Fibroblast of the conjunctiva (primary cell): Measurements from ENCODE around the gene CHURC1.
A peak's percentile ranks its signal among the peaks of the same experiment; 100 is the strongest.

Experiments used
- DNase-seq: peaks from one replicate; pipeline ENCODE4 v3.0.0-alpha.2; 2010; ENCODE audit warnings: low read depth

Gene CHURC1

GRCh38 chr14:64914237-64915028, at the start of gene CHURC1:
CHURC1 (plus strand) TSS chr14:64914455; CDS start chr14:64914496, 41 bp downstream.
- DNase-seq, result peak; percentile 97

- no peak for DNase-seq
These were observed 49.1 kb upstream of the CHURC1 start for GRCh38 chr14:64865109-64865508.

GRCh38 chr14:64865992-64866391, 48.3 kb upstream of the CHURC1 start:
- DNase-seq, result no peak

- DNase-seq, result no peak
These were observed 47.1 kb upstream of the CHURC1 start for GRCh38 chr14:64867182-64867581.

- DNase-seq, result no peak
These were observed 45.9 kb upstream of the CHURC1 start for GRCh38 chr14:64868379-64868778.

GRCh38 chr14:64868841-64869240, 45.4 kb upstream of the CHURC1 start:
- DNase-seq, result no peak

GRCh38 chr14:64870160-64870559, 44.1 kb upstream of the CHURC1 start:
- no peak for DNase-seq

GRCh38 chr14:64871344-64871743, 42.9 kb upstream of the CHURC1 start:
- no peak for DNase-seq

GRCh38 chr14:64873506-64874219, 40.6 kb upstream of the CHURC1 start:
- no peak for DNase-seq

GRCh38 chr14:64875350-64875749, 38.9 kb upstream of the CHURC1 start:
- no peak for DNase-seq

GRCh38 chr14:64877846-64878245, 36.4 kb upstream of the CHURC1 start:
- no peak for DNase-seq

GRCh38 chr14:64878837-64879634, 35.2 kb upstream of the CHURC1 start:
- DNase-seq, result no peak

- DNase-seq, result no peak
These were observed 34.5 kb upstream of the CHURC1 start, which contains the start of gene SPTB for GRCh38 chr14:64879635-64880220. SPTB (minus strand) TSS chr14:64879907; CDS start chr14:64823094, 56,813 bp downstream.

- no peak for DNase-seq
These were observed 33.8 kb upstream of the CHURC1 start for GRCh38 chr14:64880221-64881121.

GRCh38 chr14:64885559-64885958, 28.7 kb upstream of the CHURC1 start:
- DNase-seq, result no peak

GRCh38 chr14:64889352-64889751, 24.9 kb upstream of the CHURC1 start:
- DNase-seq, result no peak

- DNase-seq, result no peak
These were observed 22.9 kb upstream of the CHURC1 start for GRCh38 chr14:64891173-64891838.

GRCh38 chr14:64891839-64892375, 22.3 kb upstream of the CHURC1 start:
- peak; percentile 42 for DNase-seq

- no peak for DNase-seq
These were observed 14.3 kb upstream of the CHURC1 start for GRCh38 chr14:64899958-64900357.

- DNase-seq, result no peak
These were observed 8.2 kb upstream of the CHURC1 start for GRCh38 chr14:64906022-64906421.
